HL-60 (cell line): ENCODE data around the gene CBLC.

Experiments
- DNase-seq, 2 experiments: peaks; one replicate each; pipeline ENCODE4 v3.0.0-alpha.2; 2010 to 2020; ENCODE audit warnings: low read depth in 1 of 2, low spot score in 1 of 2
- H3K27ac ChIP-seq: fragments of 250-450 bp; sonication (Bioruptor Pico); replicated peaks from 2 replicates; pipeline ENCODE4 v1.5.1; 2020; ENCODE audit warnings: mild to moderate bottlenecking, moderate library complexity
- H3K27me3 ChIP-seq: fragments of 250-450 bp; sonication (Bioruptor Pico); 2 replicates; pipeline ENCODE4 v1.5.1; 2021; ENCODE audit warnings: mild to moderate bottlenecking, moderate library complexity; ENCODE audit not compliant: insufficient read depth, poor library complexity, severe bottlenecking
- H3K4me3 ChIP-seq: replicated peaks from 2 replicates; pipeline ENCODE4 v1.5.1; 2011; ENCODE audit warnings: mild to moderate bottlenecking, control low read depth, low read length; ENCODE audit not compliant: insufficient read depth
- CTCF ChIP-seq: IDR thresholded peaks from one replicate; pipeline ENCODE4 v1.5.1; 2011; ENCODE audit warnings: low read length, control low read depth, inconsistent platforms; ENCODE audit not compliant: insufficient read depth
- GABPA ChIP-seq: IDR thresholded peaks from 2 replicates; pipeline ENCODE4 v1.6.1; 2012; ENCODE audit warnings: low read depth
- POLR2AphosphoS5 ChIP-seq: IDR thresholded peaks from 2 replicates; pipeline ENCODE4 v1.6.1; 2012; ENCODE audit warnings: low read depth
- SPI1 ChIP-seq: IDR thresholded peaks from 2 replicates; pipeline ENCODE4 v1.6.1; 2012; ENCODE audit warnings: low read depth, mild to moderate bottlenecking, borderline replicate concordance
- TF ChIP-seq, protein P1 (sequence below): IDR thresholded peaks from 2 replicates; pipeline ENCODE4 v1.6.1; 2012; ENCODE audit warnings: low read depth; ENCODE audit not compliant: insufficient replicate concordance

Gene CBLC

GRCh38 chr19:44785271-44785670 is 7.6 kb downstream of the CBLC start:
- no peak overlapping the region for H3K4me3 ChIP-seq

GRCh38 chr19:44785993-44786392 is 8.3 kb downstream of the CBLC start:
- TF ChIP-seq, protein P1, sequence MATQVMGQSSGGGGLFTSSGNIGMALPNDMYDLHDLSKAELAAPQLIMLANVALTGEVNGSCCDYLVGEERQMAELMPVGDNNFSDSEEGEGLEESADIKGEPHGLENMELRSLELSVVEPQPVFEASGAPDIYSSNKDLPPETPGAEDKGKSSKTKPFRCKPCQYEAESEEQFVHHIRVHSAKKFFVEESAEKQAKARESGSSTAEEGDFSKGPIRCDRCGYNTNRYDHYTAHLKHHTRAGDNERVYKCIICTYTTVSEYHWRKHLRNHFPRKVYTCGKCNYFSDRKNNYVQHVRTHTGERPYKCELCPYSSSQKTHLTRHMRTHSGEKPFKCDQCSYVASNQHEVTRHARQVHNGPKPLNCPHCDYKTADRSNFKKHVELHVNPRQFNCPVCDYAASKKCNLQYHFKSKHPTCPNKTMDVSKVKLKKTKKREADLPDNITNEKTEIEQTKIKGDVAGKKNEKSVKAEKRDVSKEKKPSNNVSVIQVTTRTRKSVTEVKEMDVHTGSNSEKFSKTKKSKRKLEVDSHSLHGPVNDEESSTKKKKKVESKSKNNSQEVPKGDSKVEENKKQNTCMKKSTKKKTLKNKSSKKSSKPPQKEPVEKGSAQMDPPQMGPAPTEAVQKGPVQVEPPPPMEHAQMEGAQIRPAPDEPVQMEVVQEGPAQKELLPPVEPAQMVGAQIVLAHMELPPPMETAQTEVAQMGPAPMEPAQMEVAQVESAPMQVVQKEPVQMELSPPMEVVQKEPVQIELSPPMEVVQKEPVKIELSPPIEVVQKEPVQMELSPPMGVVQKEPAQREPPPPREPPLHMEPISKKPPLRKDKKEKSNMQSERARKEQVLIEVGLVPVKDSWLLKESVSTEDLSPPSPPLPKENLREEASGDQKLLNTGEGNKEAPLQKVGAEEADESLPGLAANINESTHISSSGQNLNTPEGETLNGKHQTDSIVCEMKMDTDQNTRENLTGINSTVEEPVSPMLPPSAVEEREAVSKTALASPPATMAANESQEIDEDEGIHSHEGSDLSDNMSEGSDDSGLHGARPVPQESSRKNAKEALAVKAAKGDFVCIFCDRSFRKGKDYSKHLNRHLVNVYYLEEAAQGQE, result no peak
- TF ChIP-seq CTCF, result no peak
- TF ChIP-seq POLR2AphosphoS5, result no peak
- TF ChIP-seq SPI1, result no peak
- no peak for TF ChIP-seq GABPA
- H3K27me3 ChIP-seq, result no peaks in the 10 kb centered on the region
- H3K4me3 ChIP-seq, result no peak overlapping the region
- H3K27ac ChIP-seq, result no peak overlapping the region
- no peak for DNase-seq

More at GRCh38 chr19:44785271-44785670, 7.6 kb downstream of the CBLC start:
- TF ChIP-seq GABPA, result no peak
- no peak for TF ChIP-seq SPI1
- TF ChIP-seq POLR2AphosphoS5, result no peak
- TF ChIP-seq CTCF, result no peak
- TF ChIP-seq, protein P1, result no peak
- DNase-seq, result no peak
- H3K27ac ChIP-seq, result no peak overlapping the region
- no peaks in the 10 kb centered on the region for H3K27me3 ChIP-seq

- no peak for DNase-seq
- TF ChIP-seq, protein P1, result no peak
- TF ChIP-seq CTCF (no peak), GABPA (no peak), POLR2AphosphoS5 (no peak), SPI1 (no peak)
- Histone ChIP-seq H3K4me3 (no peak overlapping the region), H3K27ac (no peak overlapping the region), H3K27me3 (no peaks in the 10 kb centered on the region)
These were observed 11.3 kb downstream of the CBLC start for GRCh38 chr19:44788971-44789370.
